ENCODE results near the gene DCAF5. TPM values are rescaled to one million over a fixed set of nuclear protein-coding genes. Genes with fewer than 3 reads are reported as not detected.

The DCAF5 gene
- total RNA-seq, 4 donors from 2014 or later = 37.4 to 67.1 (median 46.4) TPM

DNA sequence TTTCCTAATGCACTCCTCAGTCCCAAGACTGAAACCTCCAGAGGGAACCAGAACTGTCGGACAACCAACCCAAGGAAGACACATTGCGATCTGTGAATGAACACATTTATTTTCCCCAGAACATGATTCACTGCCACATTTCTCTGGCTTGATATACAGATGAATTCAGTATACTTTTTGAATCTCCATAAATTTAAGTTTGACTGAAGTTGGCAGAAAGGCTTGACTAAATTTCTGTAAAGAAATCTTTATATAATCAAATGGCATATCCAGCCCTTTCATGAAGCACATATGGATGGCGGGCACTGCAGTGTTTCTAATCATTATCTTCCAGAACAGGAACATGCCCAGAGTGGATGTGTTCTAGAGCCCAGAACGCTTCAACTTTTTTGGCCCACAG lies 56.7 kb downstream of the DCAF5 start:
- TF ChIP-seq POLR2A (IDR thresholded peaks at IDR 0.05; ENCODE audit: low read depth) (no peak), POLR2AphosphoS5 (IDR thresholded peaks at IDR 0.05) (no peak), EP300 (IDR thresholded peaks at IDR 0.05) (no peak)
- TF ChIP-seq, protein P1, sequence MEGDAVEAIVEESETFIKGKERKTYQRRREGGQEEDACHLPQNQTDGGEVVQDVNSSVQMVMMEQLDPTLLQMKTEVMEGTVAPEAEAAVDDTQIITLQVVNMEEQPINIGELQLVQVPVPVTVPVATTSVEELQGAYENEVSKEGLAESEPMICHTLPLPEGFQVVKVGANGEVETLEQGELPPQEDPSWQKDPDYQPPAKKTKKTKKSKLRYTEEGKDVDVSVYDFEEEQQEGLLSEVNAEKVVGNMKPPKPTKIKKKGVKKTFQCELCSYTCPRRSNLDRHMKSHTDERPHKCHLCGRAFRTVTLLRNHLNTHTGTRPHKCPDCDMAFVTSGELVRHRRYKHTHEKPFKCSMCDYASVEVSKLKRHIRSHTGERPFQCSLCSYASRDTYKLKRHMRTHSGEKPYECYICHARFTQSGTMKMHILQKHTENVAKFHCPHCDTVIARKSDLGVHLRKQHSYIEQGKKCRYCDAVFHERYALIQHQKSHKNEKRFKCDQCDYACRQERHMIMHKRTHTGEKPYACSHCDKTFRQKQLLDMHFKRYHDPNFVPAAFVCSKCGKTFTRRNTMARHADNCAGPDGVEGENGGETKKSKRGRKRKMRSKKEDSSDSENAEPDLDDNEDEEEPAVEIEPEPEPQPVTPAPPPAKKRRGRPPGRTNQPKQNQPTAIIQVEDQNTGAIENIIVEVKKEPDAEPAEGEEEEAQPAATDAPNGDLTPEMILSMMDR (IDR thresholded peaks at IDR 0.05) = no peak
- H3K27me3 ChIP-seq = no peaks in the 10 kb centered on the region
- intact Hi-C loops (cut with DNase I) = no loop called here
- DNase-seq (ENCODE audit: extremely low spot score) = no peak
- H3K36me3 ChIP-seq = peaks cover 6 to 11% (median 9%) of the 10 kb centered on the region in 4 donors
- peaks cover 13 to 65% (median 54%) of the 10 kb centered on the region in 4 donors for H3K4me1 ChIP-seq
- no peak overlapping the region for H3K4me3 ChIP-seq
- WGBS = 82% methylated on average over 4 of the region's 4 CpGs
- no peaks in the 10 kb centered on the region for H3K9me3 ChIP-seq
- peak overlapping the region; percentile 58 to 78 (median 72) for H3K27ac ChIP-seq (replicated peaks in 1 of 4)

DNA sequence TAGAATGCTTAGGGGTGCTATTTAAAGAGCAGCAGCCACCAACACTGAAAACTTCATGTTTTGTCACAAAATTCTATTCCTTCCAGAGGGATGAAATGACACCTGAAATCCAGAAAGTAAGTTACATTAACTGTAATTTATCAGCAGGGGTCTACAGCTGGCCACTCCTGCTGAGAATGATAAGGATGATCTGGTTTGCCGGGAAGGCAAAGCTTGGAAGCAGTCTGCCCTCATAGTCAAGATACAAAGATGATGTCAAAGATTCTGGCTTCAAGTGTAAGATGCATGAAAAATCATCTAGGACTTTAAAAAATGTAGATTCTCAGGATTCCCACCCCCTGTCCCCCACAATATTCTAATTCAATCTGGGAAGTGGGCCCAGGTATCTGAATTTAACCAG lies 58.4 kb downstream of the DCAF5 start:
- no peak for DNase-seq (ENCODE audit: extremely low spot score)
- peaks cover 11 to 27% (median 20%) of the 10 kb centered on the region in 4 donors for H3K36me3 ChIP-seq
- TF ChIP-seq POLR2AphosphoS5 (IDR thresholded peaks at IDR 0.05) (no peak), POLR2A (IDR thresholded peaks at IDR 0.05; ENCODE audit: low read depth) (no peak), EP300 (IDR thresholded peaks at IDR 0.05) (no peak)
- TF ChIP-seq, protein P1 (IDR thresholded peaks at IDR 0.05) = no peak
- peaks cover 13 to 77% (median 62%) of the 10 kb centered on the region in 4 donors for H3K4me1 ChIP-seq
- intact Hi-C loops (cut with DNase I) = loop anchor here (5.0 kb wide), 2 partner anchors 117 to 182 kb away; partner anchors contain the start of gene ACTN1
- H3K27ac ChIP-seq (replicated peaks in 1 of 4) = peak overlapping the region; percentile 58 to 78 (median 72)
- H3K9me3 ChIP-seq = no peaks in the 10 kb centered on the region
- WGBS = 94% methylated on average over 1 of the region's 1 CpG
- no peak overlapping the region for H3K4me3 ChIP-seq
- H3K27me3 ChIP-seq = no peaks in the 10 kb centered on the region

DNA sequence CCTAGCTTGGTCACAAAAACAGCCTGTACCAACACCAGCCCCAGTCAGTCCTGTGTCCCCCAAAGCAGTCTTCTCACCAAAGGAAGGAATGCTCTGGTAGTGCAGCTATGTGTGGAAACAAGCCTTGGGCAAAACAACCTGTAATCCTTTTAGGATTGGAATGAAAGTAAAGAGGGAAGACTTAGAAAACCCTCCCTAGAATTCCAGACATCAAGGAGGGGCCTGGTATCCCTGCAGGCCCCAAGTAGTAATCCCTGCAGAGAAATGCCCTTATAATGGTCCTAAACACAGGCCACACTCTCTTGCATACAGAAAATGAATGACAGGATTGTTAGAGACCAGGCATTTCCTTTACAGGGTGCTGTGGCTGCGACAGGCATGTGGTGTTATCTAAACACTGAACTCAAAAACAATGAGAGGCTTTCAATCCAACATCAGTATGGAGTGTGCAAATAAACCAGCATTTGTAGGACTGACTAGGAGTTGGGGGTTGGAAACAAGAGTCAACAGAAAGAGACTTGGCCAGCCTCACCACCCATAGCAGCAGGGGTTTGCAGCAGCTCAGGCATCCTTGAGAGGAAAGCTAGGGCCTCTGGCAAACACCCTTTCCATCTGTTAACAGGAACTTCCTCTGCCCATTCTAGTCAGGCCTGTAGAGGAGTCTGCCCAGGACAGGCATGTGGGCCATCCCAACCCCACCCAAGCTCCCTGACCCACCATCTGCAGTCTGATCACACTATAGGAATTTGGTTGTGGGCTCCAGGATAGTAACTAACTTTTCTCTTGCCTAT lies 59.1 kb downstream of the DCAF5 start:
- intact Hi-C loops (cut with DNase I) = loop anchor here (5.0 kb wide), 2 partner anchors 117 to 182 kb away; partner anchors contain the start of gene ACTN1
- peak; percentile 68 for DNase-seq (ENCODE audit: extremely low spot score)
- peaks cover 13 to 32% (median 21%) of the 10 kb centered on the region in 4 donors for H3K36me3 ChIP-seq
- no peaks in the 10 kb centered on the region for H3K9me3 ChIP-seq
- H3K27ac ChIP-seq (replicated peaks in 1 of 4) = peak overlapping the region; percentile 58 to 78 (median 72)
- no peak overlapping the region for H3K4me3 ChIP-seq
- H3K4me1 ChIP-seq = peaks cover 13 to 84% (median 69%) of the 10 kb centered on the region in 4 donors
- H3K27me3 ChIP-seq = no peaks in the 10 kb centered on the region
- TF ChIP-seq EP300 (IDR thresholded peaks at IDR 0.05) (no peak), POLR2AphosphoS5 (IDR thresholded peaks at IDR 0.05) (no peak), POLR2A (IDR thresholded peaks at IDR 0.05; ENCODE audit: low read depth) (no peak)
- TF ChIP-seq, protein P1 (IDR thresholded peaks at IDR 0.05) = no peak
- WGBS = 63% methylated on average over 1 of the region's 1 CpG

DNA sequence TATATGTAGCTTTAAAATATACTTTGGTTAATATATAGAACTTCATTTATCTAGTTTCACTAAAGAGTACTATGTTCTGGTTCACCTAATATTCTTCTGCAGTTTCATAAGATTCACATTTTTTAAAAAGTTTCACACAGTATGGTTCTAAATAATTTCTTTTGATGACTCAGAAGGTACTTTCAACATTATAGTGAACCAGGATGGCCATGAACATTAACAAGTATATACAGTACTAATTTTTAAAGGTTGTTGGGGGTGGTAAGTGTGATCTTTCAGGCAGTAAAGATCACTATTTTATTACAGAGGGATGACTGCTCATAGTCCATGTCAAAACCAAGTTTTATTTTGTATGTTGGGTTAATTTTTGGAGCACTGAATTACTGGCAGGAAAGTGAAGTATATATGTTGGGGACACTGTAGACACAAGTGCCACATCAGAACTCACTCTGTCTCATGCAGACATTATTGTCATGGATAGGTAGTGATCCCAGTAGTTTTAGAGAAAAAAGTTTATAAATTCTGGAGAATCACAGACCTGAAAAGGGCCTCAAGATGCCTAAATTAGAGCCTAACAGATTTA lies 60.0 kb downstream of the DCAF5 start:
- peaks cover 13 to 39% (median 21%) of the 10 kb centered on the region in 4 donors for H3K36me3 ChIP-seq
- intact Hi-C loops (cut with DNase I) = loop anchor here (5.0 kb wide), 2 partner anchors 116 to 181 kb away; partner anchors contain the start of gene ACTN1
- H3K4me3 ChIP-seq = no peak overlapping the region
- TF ChIP-seq POLR2A (IDR thresholded peaks at IDR 0.05; ENCODE audit: low read depth) (no peak), POLR2AphosphoS5 (IDR thresholded peaks at IDR 0.05) (no peak), EP300 (IDR thresholded peaks at IDR 0.05) (no peak)
- TF ChIP-seq, protein P1 (IDR thresholded peaks at IDR 0.05) = no peak
- H3K27me3 ChIP-seq = no peaks in the 10 kb centered on the region
- peak overlapping the region; percentile 58 to 78 (median 72) for H3K27ac ChIP-seq (replicated peaks in 1 of 4)
- DNase-seq (ENCODE audit: extremely low spot score) = no peak
- no peaks in the 10 kb centered on the region for H3K9me3 ChIP-seq
- peaks cover 13 to 86% (median 75%) of the 10 kb centered on the region in 4 donors for H3K4me1 ChIP-seq

Measured in esophagus muscularis mucosa (tissue), 4 donors.